Measurements from ENCODE around the gene CCNT2.

CCNT2 gene

DNA sequence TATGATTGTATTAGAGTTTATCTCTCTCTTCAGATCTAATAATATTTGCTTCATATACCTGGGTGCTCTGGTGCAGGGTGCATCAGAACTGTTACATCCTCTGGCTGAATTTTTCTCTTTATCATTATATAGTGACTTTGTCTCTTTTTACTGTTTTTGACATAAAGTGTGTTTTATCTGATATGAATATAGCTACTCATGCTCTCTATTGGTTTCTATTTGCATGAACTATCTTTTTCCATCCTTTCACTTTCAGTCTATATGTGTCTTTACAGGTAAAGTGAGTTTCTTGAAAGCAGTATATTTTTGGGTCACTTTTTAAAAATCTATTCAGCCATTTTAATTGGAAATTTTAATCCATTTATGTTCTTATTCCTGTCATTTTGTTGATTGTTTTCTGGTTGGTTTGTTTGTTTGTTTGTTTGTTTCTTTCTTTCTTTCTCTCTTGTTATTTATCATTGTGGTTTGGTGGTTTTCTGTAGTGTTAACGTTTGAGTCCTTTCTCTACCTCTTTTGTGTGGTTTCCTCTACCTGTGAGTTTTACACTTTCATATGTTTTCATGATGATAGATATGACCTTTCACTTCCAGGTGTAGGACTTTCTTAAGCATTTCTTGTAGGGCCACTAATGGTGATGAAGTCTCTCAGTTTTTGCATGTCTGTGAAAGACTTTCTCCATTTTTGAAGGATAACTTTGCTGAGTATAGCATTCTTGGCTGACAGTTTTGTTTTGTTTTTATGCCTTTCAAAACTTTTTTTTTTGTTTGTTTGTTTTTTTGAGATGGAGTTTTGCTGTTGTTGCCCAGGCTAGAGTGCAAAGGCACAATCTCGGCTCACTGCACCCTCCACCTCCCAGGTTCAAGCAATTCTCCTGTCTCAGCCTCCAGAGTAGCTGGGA, 54.9 kb downstream of the CCNT2 start:
- ATAC-seq, result no peak
- TF ChIP-seq ZFP3 (CRISPR knock-in tag; IDR thresholded peaks at IDR 0.05) (no peak), ISL1 (CRISPR knock-in tag; IDR thresholded peaks at IDR 0.05) (no peak), PPARA (CRISPR knock-in tag; IDR thresholded peaks at IDR 0.05; ENCODE audit: borderline replicate concordance) (no peak), OSR1 (CRISPR knock-in tag; IDR thresholded peaks at IDR 0.05) (no peak), ARNTL (CRISPR knock-in tag; IDR thresholded peaks at IDR 0.05; ENCODE audit: borderline replicate concordance, low read depth) (no peak), RARB (CRISPR knock-in tag; IDR thresholded peaks at IDR 0.05) (no peak), TOX (CRISPR knock-in tag; IDR thresholded peaks at IDR 0.05; ENCODE audit: borderline replicate concordance) (no peak), BACH2 (CRISPR knock-in tag; IDR thresholded peaks at IDR 0.05; ENCODE audit: borderline replicate concordance) (no peak), ESRRG (CRISPR knock-in tag; IDR thresholded peaks at IDR 0.05) (no peak), SNAI2 (CRISPR knock-in tag; IDR thresholded peaks at IDR 0.05) (no peak), ZFP30 (CRISPR knock-in tag; IDR thresholded peaks at IDR 0.05) (no peak)
- TF ChIP-seq, protein P1, sequence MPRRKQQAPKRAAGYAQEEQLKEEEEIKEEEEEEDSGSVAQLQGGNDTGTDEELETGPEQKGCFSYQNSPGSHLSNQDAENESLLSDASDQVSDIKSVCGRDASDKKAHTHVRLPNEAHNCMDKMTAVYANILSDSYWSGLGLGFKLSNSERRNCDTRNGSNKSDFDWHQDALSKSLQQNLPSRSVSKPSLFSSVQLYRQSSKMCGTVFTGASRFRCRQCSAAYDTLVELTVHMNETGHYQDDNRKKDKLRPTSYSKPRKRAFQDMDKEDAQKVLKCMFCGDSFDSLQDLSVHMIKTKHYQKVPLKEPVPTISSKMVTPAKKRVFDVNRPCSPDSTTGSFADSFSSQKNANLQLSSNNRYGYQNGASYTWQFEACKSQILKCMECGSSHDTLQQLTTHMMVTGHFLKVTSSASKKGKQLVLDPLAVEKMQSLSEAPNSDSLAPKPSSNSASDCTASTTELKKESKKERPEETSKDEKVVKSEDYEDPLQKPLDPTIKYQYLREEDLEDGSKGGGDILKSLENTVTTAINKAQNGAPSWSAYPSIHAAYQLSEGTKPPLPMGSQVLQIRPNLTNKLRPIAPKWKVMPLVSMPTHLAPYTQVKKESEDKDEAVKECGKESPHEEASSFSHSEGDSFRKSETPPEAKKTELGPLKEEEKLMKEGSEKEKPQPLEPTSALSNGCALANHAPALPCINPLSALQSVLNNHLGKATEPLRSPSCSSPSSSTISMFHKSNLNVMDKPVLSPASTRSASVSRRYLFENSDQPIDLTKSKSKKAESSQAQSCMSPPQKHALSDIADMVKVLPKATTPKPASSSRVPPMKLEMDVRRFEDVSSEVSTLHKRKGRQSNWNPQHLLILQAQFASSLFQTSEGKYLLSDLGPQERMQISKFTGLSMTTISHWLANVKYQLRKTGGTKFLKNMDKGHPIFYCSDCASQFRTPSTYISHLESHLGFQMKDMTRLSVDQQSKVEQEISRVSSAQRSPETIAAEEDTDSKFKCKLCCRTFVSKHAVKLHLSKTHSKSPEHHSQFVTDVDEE (CRISPR knock-in tag; IDR thresholded peaks at IDR 0.05), result no peak
- TF ChIP-seq, protein P2, sequence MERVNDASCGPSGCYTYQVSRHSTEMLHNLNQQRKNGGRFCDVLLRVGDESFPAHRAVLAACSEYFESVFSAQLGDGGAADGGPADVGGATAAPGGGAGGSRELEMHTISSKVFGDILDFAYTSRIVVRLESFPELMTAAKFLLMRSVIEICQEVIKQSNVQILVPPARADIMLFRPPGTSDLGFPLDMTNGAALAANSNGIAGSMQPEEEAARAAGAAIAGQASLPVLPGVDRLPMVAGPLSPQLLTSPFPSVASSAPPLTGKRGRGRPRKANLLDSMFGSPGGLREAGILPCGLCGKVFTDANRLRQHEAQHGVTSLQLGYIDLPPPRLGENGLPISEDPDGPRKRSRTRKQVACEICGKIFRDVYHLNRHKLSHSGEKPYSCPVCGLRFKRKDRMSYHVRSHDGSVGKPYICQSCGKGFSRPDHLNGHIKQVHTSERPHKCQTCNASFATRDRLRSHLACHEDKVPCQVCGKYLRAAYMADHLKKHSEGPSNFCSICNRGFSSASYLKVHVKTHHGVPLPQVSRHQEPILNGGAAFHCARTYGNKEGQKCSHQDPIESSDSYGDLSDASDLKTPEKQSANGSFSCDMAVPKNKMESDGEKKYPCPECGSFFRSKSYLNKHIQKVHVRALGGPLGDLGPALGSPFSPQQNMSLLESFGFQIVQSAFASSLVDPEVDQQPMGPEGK (CRISPR knock-in tag; IDR thresholded peaks at IDR 0.05; ENCODE audit: borderline replicate concordance), result no peak

DNA sequence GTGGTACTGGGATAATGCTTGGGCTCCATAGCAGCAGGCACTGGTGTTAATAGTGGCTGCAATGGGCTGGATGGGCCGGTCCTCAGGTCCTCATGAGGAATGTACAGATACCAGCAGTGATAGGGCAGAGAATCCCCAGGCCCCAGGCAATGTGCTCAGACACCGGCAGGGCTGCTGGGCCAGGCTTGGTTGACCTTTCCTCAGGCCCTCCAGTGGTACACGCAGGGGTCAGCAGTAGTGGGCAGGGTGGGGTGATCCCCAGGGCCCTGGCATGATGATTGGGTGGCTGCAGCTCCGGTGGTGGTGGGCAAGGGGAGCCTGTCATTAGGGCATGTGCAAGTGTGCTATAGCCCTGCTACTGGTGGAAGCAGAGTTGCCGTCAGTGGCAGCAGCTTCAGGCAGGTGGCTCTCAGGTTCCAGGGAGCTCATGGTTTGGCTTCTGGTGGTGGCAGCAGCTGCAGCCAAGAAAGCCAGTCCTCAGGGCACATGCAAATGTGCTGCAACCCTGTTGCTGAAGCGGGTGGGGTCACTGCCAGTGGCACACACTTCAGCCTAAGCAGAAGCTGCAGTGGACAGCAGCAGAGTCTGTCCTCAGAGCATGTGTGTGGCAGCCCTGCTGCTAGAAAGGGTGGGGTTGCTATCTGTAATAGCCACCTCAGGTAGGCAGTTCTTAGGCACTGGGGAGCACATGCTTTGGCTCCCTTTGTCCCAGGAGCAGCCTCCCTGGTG, 56.8 kb downstream of the CCNT2 start:
- ATAC-seq, result no peak
- TF ChIP-seq, protein P3, sequence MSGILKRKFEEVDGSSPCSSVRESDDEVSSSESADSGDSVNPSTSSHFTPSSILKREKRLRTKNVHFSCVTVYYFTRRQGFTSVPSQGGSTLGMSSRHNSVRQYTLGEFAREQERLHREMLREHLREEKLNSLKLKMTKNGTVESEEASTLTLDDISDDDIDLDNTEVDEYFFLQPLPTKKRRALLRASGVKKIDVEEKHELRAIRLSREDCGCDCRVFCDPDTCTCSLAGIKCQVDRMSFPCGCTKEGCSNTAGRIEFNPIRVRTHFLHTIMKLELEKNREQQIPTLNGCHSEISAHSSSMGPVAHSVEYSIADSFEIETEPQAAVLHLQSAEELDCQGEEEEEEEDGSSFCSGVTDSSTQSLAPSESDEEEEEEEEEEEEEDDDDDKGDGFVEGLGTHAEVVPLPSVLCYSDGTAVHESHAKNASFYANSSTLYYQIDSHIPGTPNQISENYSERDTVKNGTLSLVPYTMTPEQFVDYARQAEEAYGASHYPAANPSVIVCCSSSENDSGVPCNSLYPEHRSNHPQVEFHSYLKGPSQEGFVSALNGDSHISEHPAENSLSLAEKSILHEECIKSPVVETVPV (CRISPR knock-in tag; IDR thresholded peaks at IDR 0.05), result no peak
- TF ChIP-seq ISL1 (CRISPR knock-in tag; IDR thresholded peaks at IDR 0.05) (no peak), TCF4 (CRISPR knock-in tag; IDR thresholded peaks at IDR 0.05; ENCODE audit: borderline replicate concordance) (no peak), OSR1 (CRISPR knock-in tag; IDR thresholded peaks at IDR 0.05) (no peak), GLIS3 (CRISPR knock-in tag; IDR thresholded peaks at IDR 0.05) (no peak), ZFP30 (CRISPR knock-in tag; IDR thresholded peaks at IDR 0.05) (no peak), ZC3H10 (CRISPR knock-in tag; IDR thresholded peaks at IDR 0.05) (no peak), ZNF70 (CRISPR knock-in tag; IDR thresholded peaks at IDR 0.05) (no peak), ESRRG (CRISPR knock-in tag; IDR thresholded peaks at IDR 0.05) (no peak), ZFP3 (CRISPR knock-in tag; IDR thresholded peaks at IDR 0.05) (no peak), RARB (CRISPR knock-in tag; IDR thresholded peaks at IDR 0.05) (no peak), ARNTL (CRISPR knock-in tag; IDR thresholded peaks at IDR 0.05; ENCODE audit: borderline replicate concordance, low read depth) (no peak)
- TF ChIP-seq, protein P1 (CRISPR knock-in tag; IDR thresholded peaks at IDR 0.05), result no peak
- TF ChIP-seq, protein P4, sequence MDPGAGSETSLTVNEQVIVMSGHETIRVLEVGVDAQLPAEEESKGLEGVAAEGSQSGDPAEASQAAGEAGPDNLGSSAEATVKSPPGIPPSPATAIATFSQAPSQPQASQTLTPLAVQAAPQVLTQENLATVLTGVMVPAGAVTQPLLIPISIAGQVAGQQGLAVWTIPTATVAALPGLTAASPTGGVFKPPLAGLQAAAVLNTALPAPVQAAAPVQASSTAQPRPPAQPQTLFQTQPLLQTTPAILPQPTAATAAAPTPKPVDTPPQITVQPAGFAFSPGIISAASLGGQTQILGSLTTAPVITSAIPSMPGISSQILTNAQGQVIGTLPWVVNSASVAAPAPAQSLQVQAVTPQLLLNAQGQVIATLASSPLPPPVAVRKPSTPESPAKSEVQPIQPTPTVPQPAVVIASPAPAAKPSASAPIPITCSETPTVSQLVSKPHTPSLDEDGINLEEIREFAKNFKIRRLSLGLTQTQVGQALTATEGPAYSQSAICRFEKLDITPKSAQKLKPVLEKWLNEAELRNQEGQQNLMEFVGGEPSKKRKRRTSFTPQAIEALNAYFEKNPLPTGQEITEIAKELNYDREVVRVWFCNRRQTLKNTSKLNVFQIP (CRISPR knock-in tag; IDR thresholded peaks at IDR 0.05; ENCODE audit: borderline replicate concordance, low read depth), result no peak
